Measurements from ENCODE around the gene RIMS1. TPM values are rescaled to one million over a fixed set of nuclear protein-coding genes. Genes with fewer than 3 reads are reported as not detected.

RIMS1 gene
- total and polyA plus RNA-seq, 12 donors, result 0.06 to 9.2 (median 1.5) TPM; not detected in 2

DNA sequence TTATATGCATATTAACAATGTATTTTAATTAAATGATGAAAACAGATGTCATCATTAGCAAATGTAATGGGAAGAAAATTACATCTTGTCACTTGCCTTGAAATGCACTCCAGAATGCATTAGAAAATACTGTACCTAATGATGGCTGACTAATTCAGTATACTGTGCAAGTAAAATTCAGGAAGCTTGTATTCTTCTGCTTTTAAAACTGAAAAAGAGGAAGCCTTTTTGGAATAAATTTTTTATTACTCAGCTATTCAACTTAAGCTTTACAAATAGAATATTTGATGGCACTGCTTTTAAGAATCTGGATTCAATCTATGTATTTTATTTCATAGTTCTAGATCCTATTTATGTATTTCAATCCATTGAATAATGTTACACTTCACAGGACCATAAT lies 195.5 kb downstream of the RIMS1 start:
- no peak for DNase-seq
- no peak overlapping the region for H3K4me3 ChIP-seq
- no peaks in the 10 kb centered on the region for H3K9me3 ChIP-seq (replicated peaks in 1 of 3)
- no peak overlapping the region for H3K27ac ChIP-seq
- no peaks in the 10 kb centered on the region for H3K4me1 ChIP-seq (replicated peaks in 1 of 2)
- no peaks in the 10 kb centered on the region for H3K36me3 ChIP-seq (replicated peaks in 1 of 2)
- intact Hi-C loops (cut with DNase I), result no loop called here
- H3K27me3 ChIP-seq, result no peaks in the 10 kb centered on the region
- TF ChIP-seq, protein P1, sequence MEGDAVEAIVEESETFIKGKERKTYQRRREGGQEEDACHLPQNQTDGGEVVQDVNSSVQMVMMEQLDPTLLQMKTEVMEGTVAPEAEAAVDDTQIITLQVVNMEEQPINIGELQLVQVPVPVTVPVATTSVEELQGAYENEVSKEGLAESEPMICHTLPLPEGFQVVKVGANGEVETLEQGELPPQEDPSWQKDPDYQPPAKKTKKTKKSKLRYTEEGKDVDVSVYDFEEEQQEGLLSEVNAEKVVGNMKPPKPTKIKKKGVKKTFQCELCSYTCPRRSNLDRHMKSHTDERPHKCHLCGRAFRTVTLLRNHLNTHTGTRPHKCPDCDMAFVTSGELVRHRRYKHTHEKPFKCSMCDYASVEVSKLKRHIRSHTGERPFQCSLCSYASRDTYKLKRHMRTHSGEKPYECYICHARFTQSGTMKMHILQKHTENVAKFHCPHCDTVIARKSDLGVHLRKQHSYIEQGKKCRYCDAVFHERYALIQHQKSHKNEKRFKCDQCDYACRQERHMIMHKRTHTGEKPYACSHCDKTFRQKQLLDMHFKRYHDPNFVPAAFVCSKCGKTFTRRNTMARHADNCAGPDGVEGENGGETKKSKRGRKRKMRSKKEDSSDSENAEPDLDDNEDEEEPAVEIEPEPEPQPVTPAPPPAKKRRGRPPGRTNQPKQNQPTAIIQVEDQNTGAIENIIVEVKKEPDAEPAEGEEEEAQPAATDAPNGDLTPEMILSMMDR (IDR thresholded peaks at IDR 0.05), result no peak
- no peak for TF ChIP-seq POLR2A (IDR thresholded peaks at IDR 0.05)

DNA sequence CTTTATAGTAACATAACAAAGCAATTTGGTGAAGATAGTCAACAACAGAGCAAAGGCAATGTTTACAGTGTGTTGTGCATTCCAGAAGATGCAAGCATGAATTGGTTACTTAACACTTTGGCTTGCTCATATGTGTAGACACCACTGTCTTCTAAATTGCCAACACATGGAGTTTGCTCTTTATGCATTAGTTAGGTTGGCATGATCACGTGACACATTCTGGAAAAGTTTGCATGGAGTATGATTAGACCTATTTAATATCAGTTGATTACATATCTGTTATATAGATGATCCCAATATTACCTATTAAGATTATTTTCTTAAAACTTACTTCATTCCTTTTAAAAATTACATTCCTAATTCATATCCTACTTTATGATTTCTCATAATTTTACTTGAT lies 197.6 kb downstream of the RIMS1 start:
- intact Hi-C loops (cut with DNase I), result no loop called here
- no peak for TF ChIP-seq POLR2A (IDR thresholded peaks at IDR 0.05)
- TF ChIP-seq, protein P1 (IDR thresholded peaks at IDR 0.05), result no peak

DNA sequence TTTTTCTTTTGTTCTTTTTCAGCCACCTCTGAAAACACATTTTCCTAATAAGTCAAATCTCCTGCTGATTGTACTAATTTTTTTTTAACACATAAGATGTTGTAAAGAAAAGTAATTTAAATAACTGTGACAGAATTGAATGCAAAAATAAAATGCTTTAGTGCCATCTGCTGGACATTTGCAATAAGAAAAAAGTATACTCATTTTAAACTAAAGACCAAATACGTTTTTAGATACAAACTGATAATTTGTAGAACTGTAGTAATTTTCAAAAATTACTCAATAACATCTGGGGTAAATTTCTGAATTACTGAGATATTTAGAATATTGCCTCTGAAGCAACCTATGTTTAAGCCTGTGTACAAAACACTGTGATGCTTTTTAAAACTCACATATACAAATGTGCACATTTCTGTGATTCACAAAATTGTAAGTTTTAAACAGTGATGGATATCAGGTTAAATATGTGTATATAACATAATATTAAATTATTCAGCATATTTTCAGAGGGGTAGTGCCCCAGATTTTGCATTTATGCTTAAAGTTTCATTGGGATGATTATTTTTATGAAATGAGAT lies 198.7 kb downstream of the RIMS1 start:
- WGBS, 4 donors, result 1 to 5% (median 2%) methylated on average over 1 of the region's 1 CpG
- DNase-seq, result no peak
- H3K4me1 ChIP-seq (replicated peaks in 1 of 2), result no peaks in the 10 kb centered on the region
- H3K27ac ChIP-seq, result no peak overlapping the region
- H3K9me3 ChIP-seq (replicated peaks in 1 of 3), result no peaks in the 10 kb centered on the region
- no peak overlapping the region for H3K4me3 ChIP-seq
- no peak for TF ChIP-seq POLR2A (IDR thresholded peaks at IDR 0.05)
- TF ChIP-seq, protein P1 (IDR thresholded peaks at IDR 0.05), result peak in 5 of 6 experiments; percentile 30 to 59 (median 38)
- no peaks in the 10 kb centered on the region for H3K36me3 ChIP-seq (replicated peaks in 1 of 2)
- intact Hi-C loops (cut with DNase I), result loop anchor here in 1 of 2 donors (5.0 kb wide), 1 partner anchor 553 kb away; no protein-coding TSS in a partner anchor
- H3K27me3 ChIP-seq, result no peaks in the 10 kb centered on the region

More for the DNA sequence above, 197.6 kb downstream of the RIMS1 start:
- H3K9me3 ChIP-seq (replicated peaks in 1 of 3), result no peaks in the 10 kb centered on the region
- H3K36me3 ChIP-seq (replicated peaks in 1 of 2), result no peaks in the 10 kb centered on the region
- no peaks in the 10 kb centered on the region for H3K27me3 ChIP-seq
- 38 to 77% (median 60%) methylated on average over 1 of the region's 1 CpG for WGBS, 4 donors
- H3K27ac ChIP-seq, result no peak overlapping the region
- no peak overlapping the region for H3K4me3 ChIP-seq
- H3K4me1 ChIP-seq (replicated peaks in 1 of 2), result no peaks in the 10 kb centered on the region
- no peak for DNase-seq

DNA sequence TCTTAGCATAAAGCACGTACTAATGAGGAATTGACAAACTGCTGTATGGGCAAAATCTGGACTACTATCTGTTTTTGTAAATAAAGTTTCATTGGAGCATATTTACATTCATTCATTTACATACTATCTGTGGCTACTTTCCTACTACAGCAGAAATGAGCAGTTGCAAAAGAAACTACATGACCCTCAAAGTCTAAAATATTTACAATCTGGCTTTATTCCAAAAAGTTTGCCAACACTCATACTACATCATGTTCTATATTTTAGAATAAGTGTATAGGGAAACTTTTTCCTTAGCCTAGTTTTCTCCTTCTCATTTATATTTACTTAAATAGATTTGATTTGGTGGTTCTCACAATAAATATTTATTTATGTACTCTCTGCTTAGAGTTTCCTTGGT lies 208.2 kb downstream of the RIMS1 start:
- WGBS, 4 donors, result 55 to 71% (median 67%) methylated on average over 1 of the region's 1 CpG
- TF ChIP-seq, protein P1 (IDR thresholded peaks at IDR 0.05), result no peak
- no peak for TF ChIP-seq POLR2A (IDR thresholded peaks at IDR 0.05)
- Histone ChIP-seq H3K4me1 (replicated peaks in 1 of 2) (no peaks in the 10 kb centered on the region), H3K9me3 (replicated peaks in 1 of 3) (no peaks in the 10 kb centered on the region), H3K27me3 (no peaks in the 10 kb centered on the region), H3K27ac (no peak overlapping the region), H3K4me3 (no peak overlapping the region), H3K36me3 (replicated peaks in 1 of 2) (no peaks in the 10 kb centered on the region)
- no peak for DNase-seq
- intact Hi-C loops (cut with DNase I), result no loop called here

Data from adrenal gland (tissue), 12 donors.